ENCODE measurements around the gene PCDH12.

The PCDH12 gene

DNA sequence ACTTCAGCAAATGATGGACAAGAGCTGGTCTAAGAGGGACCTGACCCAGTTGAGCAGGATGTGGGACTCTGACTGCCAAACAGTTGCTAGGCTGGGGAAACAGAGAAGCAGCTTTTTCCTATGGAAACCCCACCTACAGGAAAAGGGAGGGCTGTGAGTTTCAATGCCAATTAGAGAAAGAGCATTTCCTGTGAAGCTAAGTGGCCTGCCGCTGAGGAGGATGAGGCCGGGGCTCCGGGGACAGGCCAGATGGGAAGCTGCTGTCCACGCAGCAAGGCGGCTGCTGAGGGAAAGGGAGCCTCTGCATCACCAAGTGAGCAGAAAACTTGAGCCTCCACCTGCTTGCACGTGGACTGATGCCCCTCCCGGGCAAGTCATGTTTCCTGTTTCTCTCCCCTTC is at the start of gene PCDH12:
Gene PCDH12, minus strand, starts transcription at position 90 of the 400 bp plus-strand sequence. CDS start 351 bp downstream, outside the sequence.
- no peak for DNase-seq (ENCODE audit: low read depth, low spot score)

DNA sequence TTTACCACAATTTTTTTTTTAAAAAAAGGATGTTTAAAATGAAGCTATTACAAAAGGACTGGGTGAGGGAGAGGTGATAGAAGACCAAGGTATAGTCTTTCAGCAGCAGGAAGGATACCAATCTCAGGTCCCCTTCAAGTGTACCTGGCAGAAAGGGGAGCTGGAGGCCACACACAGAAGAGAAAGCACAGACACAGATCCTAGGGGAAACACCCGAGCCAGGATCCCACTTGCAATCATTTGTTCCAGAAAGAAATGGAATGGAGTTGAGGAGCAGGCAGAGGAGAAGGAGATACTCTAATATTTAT is 49.2 kb upstream of the PCDH12 start:
- no peak for DNase-seq (ENCODE audit: low read depth, low spot score)

DNA sequence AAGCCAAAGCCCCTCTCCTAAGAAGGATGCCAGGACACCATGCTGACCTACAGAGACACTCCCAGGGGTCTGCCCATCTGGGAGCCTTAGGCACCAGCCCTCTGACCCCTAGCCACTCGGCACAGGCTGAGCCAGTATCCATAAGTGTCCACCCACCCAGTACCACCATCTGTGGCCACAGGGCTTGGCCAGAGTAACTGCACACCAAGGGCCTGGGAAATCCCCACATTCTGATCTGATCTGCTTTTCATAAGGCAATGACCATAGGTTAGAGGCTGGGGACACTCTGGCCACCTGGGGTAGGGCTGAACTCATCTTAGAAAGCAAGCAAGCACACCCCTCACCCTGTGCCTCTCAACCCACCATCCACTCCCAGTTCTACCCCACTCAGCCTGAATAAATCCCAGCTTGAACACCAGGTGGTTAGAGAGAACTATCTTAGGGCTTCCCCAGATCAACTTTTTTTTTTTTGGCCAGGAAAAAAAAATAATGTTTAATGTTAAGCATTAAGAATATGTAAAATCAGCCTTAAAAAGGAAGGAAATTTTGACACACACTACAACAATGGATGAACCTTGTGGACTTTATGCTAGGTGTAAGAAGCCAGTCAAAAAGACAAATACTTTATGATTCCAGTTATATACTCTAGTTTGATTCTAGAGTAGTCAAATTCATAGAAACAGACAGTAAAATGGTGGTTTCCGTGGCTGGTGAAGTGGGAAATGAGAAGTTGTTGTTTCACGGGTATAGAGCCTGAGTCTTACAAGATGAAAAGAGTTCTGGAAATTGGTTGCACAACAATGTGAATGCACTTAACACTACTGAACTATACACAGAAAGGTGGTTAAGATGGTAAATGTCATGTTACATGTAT is 48.6 kb upstream of the PCDH12 start:
- no peak for DNase-seq (ENCODE audit: low read depth, low spot score)

DNA sequence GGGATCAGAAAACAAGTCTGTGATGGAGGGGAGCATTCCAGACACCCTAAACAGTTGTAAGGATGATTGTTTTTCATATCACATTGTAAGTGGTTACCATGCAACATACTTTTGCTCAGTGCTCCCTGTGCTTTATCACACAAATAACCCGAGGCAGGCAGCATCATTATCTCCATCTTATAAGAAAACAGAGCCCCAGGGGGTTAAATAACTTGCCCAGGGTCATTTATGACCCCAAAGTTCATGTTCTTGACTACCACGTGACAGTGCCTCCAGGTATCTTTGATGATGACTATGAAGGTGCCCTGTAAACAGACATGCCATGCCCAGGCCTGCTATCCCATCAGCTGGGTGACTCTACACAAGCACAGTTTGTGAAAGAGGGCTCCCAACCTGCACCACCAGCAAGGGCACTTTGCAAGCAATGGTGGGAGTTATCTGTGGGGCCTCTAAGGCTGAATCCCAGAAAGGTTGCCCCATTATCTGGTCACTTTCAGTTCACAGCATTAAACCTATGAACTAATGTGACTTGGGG is 45.3 kb upstream of the PCDH12 start:
- no peak for DNase-seq (ENCODE audit: low read depth, low spot score)

DNA sequence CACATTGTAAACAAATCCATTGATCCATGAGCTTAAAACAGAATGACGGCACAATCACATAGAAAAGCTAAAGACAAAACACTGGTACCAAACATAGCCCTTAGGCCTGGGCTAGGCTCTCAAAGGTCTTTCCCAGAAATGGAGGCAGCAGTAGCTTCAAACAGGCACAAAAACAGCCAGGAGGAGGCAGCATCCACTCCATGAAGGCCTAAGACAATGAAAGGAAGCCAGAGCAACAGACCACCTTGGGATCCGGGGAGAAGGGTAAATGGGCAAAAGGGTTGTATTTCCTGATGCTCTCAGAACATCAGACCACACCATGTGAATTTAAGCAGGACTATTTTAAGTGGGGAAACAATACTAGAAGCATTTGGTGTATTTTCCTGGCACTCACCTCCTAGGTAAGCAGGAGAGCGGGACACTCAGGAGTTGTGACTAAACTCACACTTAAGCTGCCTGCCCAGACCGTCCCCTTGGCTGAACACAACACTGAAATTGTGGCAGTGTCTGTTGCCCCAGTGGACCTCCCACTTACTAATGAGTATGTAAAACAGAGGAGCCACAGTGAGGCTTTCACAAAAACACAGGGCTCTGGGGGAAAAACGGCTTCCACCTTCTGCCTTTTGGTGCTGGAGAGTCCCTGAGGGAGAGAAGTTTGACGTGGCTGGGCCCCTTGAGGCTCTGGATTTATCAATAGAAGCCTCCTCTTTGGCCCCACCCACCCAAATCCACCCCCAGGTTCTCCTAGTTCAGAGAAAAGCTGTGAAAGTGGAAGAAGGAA is 42.9 kb upstream of the PCDH12 start:
- no peak for DNase-seq (ENCODE audit: low read depth, low spot score)

DNA sequence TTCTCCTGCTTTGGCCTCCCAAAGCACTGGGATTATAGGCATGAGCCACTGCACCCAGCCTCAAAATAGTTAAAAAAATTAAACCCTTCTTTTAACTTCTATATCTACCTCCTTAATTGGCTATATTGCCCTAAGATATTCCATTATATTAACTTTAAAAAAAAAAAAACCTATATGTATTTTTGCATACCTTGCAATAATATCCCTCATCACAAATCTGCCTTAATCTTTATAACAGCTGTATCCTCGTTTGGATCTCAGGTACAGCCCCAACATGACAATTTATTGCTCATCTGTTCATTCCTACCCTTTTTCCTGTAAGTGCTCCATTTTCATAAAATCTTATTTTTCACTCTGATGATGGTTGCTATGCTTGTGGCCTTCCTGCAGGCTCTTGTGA is 42.2 kb upstream of the PCDH12 start:
- no peak for DNase-seq (ENCODE audit: low read depth, low spot score)

DNA sequence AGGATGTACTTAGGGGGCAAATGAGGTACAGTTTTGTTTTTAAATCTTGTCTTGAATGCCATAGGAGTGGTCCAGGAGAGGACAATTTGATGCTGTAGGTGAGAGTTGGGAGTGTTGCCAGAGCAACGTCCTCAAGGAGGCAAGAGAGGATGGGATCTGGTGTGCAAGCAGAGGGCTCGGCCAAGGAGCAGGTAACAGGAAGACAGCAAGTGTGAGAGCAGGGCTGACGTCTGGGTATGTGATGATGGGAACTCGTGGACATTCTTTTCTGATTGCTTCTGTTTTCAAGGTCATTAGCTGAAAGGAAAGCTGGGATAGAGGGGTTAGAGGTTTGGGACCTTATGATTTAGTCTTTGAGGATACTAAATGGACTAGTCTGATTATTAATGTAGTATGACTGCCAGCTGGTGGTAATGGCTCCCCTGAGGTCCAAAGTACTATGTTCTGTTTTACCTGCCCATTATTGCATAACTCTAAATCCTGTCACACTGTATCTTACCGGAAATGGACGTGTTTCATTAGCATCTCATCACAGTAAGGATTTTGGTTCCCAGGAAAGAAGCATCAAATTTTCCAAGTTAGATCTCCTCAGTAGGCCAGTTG is 39.5 kb upstream of the PCDH12 start:
- no peak for DNase-seq (ENCODE audit: low read depth, low spot score)

DNA sequence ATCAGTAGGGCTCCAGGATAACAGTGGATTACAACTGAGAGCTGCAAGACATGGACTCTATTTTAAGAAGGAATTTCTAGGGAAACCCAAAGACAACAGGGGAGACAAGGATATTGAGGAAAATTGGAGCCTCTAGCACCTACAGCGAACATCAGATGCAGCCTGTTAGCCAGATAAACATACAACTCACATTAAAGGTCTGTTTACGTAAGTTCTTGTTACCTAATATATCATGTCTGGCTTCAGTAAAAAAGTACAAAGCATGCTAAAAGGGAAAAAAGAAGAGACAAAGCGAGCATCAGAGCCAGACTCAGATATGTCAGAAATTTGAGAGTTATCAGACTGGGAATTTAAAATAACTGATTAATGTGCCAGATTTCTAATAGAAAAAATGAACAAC is 37.7 kb upstream of the PCDH12 start:
- no peak for DNase-seq (ENCODE audit: low read depth, low spot score)

DNA sequence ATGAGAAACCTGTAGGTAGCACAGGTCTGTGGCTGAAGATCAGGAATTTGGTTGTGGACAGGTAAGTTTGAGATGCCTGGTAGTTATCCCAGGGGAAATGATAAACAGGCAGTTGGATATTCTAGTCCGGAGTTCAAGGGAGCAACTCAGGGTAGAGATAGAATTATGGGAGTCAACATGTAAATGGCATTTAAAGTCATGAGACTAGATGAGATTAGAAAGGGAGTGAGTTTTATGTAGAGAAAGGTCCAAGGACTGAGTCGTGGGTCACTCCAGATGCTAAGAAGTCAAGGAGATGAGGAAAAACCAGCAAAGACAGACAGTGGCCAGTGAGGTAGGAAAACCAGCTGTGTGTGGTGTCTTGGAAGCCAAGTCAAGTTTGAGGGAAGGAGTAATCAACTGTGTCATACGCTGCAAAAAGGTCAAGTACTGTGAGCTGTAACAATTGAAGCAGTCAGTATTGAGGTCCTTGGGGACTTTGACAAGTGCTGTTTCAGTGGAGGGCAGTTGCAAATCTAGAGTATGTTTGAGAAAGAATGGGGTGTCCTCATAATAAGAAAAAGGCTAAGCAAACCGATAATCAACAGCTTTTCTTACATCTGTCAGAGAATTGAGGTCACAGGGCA is 36.6 kb upstream of the PCDH12 start:
- no peak for DNase-seq (ENCODE audit: low read depth, low spot score)

DNA sequence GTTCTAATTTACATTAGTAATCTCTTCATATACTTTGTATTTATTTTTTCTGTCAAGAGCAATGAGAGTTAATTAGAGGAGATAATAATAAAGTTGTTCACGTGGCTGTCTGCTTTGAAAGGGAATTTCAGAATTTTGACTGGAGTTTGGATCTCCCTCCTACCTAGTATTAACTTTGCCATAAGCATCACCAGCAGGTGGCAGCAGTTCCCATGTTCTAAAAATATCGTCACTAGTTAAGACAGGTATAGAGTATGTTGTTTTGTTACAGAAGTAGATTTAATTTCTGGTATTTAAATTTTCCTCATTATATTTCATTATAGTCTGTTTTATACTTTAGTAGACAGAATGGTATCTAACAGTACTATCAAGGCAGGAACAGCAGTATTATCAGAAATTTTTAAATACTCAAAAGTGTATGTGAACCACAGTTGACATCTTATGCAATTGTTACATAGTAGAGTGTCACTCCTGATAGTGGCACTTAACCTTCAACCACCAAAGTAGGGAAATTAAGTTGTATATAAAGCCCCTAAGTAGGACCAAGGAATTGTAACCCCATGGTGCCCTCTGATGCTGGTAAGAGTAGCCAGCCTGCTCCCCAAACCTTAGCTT is 34.5 kb upstream of the PCDH12 start:
- peak; percentile 62 for DNase-seq (ENCODE audit: low read depth, low spot score)

DNA sequence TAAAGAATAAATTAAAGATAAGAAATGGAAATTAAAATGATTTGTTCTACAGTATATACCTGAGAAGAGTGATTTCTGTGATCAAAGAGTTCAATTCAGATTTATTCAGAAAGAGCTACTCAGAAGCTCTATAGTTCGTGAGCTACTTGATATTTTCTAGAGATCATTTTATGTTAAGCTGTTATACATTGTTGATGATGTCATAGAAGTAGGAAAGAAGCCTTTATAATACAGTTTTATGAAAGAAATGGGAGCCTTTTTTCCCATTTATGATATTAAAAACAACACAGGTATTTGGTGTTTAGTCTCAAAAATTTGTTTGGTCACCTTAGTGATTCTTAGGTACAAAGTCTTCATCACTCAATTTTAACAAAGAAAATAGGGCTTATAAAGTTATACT is 31.7 kb upstream of the PCDH12 start:
- DNase-seq (ENCODE audit: low read depth, low spot score), result no peak

DNA sequence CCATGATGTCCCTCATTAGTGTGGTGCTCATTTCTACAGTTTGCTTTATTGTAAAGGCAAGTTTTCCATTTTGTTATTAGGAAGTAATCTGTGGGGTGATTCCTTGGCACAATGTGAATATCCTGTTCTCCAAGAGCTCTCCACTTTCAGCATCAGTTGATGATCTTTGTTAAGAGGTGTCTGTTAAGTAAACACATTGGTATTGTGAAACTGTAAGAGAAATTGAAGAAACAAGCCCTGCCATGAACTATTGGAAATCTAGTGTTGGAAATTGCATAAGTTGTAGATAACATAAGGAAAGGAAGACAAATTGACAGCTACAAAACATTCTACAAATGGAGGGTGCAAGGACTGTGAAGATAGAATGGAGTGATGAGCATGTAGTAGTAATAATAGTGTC is 28.1 kb upstream of the PCDH12 start:
- DNase-seq (ENCODE audit: low read depth, low spot score), result no peak

DNA sequence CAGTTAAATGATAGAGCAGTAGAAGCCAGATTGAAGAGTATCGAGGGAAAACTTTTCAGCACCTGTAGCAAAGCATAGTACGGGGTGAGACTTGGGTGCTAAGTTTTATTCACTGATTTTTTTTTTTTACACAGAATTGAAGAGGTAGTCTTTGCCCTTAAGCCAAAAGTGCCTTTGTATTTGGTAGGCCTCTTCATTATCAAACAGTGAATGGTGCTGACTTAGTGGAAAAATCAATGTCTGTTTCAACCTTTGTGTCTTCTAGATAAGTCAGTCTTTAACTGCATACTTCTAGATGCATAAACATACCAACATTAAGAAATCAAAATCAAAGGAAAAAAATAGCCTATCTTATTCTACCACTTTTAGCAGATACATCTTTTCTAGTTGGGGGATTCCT is 24.6 kb upstream of the PCDH12 start:
- no peak for DNase-seq (ENCODE audit: low read depth, low spot score)

DNA sequence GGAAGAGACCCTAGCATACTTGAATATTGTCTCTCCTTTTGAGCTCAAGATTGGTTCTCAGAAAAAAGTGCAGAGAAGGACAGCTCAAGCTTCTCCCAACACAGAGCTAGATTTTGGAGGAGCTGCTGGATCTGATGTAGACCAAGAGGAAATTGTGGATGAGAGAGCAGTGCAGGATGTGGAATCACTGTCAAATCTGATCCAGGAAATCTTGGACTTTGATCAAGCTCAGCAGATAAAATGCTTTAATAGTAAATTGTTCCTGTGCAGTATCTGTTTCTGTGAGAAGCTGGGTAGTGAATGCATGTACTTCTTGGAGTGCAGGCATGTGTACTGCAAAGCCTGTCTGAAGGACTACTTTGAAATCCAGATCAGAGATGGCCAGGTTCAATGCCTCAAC is 20.4 kb upstream of the PCDH12 start:
- DNase-seq (ENCODE audit: low read depth, low spot score), result no peak

DNA sequence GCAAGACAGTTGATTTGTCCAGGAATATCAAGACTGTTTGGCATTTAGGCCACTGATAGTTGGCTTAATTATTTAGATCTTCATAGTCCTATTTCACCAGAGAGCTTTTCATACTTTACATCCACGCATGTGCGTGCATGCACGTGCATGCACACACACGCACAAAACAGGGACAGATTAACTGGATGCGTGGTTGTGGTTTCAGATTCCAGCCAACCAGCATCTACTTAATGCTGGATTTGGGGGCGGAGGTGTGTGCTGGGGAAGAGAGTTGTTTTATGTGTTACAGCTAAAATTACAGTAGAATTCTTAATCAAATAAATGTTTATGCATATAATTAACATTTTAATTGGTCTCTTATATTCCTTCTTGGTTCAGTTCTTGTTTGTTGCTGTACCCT is 18.2 kb upstream of the PCDH12 start:
- DNase-seq (ENCODE audit: low read depth, low spot score), result no peak

DNA sequence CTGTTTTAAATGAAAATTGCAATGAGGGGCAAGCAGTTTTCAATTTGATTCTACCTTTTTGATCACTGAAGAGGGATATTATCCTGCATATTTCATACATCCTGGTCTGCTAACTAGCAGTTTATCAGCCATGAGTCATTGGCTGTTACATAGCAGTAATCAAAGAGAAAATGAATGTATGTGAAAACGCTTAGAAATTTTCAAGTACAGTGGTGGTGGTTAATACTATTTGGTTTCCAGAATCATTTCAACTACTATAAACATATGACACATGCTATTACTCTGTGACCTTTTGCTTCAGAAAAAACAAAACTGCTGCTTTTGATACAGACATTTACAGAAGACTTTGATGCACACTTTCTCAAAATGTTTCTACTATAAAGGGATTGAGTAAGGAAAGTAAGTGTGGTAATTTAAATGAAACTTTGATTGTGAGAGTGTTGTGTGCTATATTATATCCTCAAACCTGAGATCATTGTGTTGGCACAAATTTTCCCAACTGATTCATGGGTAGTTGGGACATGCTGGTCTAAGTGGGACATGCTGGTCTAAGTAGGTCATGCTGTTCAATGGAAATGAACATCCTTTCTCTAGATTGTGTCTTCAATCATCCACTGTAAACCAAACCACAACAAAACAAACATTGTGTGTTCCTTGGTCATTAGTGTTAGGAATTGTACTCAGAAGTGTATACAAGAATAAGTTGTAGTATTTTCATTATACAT is 16.0 kb upstream of the PCDH12 start:
- no peak for DNase-seq (ENCODE audit: low read depth, low spot score)

DNA sequence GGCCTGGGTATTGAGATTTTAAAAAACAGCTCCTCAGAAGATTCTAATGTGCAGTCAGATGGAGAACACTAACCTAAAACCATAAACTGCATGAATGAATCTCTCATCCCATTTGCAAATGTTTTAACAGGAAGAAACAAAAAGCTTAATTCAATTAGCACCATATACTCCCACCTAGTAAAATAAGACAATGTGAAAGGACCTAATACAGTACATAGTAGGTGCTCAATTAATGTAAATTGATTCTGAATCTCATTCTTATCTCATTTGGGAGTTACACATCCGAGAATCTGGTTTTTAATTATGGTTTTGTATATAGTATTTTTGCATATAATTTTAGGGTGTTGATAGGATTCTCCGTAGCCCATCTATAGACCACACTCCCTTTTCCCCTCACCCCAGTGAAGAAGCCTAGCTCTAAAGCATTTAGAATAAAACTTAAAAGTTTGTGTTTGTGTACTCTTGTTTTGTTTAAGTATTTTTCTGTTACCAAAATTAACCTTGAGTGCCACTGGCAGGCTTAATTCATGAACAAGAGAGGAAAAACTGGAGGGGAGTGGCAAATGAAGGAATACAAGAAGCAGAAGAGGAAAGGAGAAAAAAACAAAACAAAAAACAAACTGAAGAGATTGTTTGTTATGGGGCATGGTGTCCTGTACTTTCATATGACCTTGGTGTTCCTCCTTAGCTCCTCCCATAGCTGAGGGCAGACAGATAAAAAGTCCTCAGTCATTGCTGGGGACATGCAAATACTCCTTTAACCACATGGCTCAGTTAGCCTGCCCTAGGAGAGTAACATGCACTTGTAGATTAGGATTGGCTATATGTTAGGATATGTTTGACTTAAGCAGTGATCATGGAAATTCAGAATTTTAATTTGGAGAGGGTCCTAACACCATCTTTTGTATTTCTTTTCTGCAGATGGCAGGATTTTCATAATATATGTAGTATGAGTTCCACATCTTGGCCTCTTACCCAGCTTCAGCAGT is 12.1 kb upstream of the PCDH12 start:
- no peak for DNase-seq (ENCODE audit: low read depth, low spot score)

DNA sequence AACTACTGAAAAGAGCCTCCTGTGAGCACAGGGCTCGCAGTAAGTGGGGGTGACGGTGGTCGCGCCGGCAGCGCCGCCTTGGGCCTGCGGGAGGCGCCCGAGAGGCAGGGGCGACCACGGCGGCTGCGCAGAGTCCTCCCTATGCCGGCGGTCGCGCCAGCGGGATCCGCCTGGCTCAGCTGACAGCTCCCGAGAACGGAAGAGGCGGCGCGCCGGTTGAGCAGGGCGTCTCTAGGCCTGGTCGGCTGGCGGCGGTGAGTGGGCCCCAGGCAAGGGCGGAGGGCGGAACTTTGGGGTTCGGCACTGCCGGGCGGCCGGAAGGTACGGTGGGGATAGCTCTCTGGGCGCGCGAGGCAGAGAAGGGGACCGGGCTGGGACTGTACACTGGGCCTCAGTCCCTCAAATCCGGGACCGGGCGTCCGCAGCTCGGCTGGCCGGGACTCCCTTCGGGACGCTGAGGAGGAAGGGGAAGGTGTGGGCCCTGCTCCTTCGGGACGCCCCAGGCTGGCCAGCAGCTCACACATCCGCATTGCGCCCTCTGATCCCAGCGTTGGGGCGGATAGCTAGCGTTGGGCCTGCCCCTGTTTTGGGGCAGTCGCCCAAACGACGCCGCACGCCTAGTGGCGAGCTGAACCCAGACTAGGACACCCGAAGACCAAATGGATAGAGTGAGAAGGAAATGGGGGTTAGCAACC is 11.1 kb upstream of the PCDH12 start, which contains the start of gene RNF14:
Gene RNF14, plus strand, starts transcription at position 192 of the 695 bp plus-strand sequence. CDS start 4,484 bp downstream, outside the sequence.
- peak; percentile 88 for DNase-seq (ENCODE audit: low read depth, low spot score)

DNA sequence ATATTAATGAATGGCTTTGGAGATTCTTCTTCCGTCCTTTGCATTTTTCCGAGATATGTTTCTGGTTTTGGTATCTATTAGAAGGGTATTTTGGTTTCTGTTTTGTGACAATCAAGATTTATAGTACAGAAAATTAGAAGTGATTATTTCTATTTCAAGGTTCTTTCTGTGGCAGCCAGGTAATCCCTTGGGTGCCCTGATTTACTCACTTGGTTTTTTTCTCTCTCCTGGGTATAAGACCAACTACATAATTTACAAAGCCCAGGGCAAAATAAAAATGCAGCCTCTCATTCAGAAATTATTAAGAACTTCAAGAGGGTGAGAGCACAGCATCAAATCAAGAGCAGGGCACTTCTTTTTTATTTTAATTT is 8.9 kb upstream of the PCDH12 start:
- no peak for DNase-seq (ENCODE audit: low read depth, low spot score)

Measured in activated naive CD8-positive, alpha-beta T cell treated with anti-CD3 and anti-CD28 coated beads, Interleukin-2, amount 50 U/mL, for 16 hours (primary cell).